Fibroblast of lung (primary cell): ENCODE measurements around the gene ASB15. TPM values are rescaled to one million over a fixed set of nuclear protein-coding genes. Genes with fewer than 3 reads are reported as not detected.

Source experiments
- DNase-seq, 2 donors: peaks; one replicate each; pipeline versions ENCODE4 v3.0.0 to v3.0.0-alpha.2; 2010; ENCODE audit warnings: low read depth in 2 of 2
- H2AFZ ChIP-seq: 2 replicates; pipeline ENCODE4 v1.5.1; 2012; ENCODE audit warnings: low read length, control low read depth, inconsistent platforms
- H3K27ac ChIP-seq: 2 replicates; pipeline ENCODE4 v1.5.1; 2011; ENCODE audit warnings: low read length, control low read depth; ENCODE audit not compliant: insufficient read depth
- H3K27me3 ChIP-seq: 2 replicates; pipeline ENCODE4 v1.5.1; 2011; ENCODE audit warnings: mild to moderate bottlenecking, low read length; ENCODE audit not compliant: control insufficient read depth, insufficient read depth
- H3K36me3 ChIP-seq: 2 replicates; pipeline ENCODE4 v1.5.1; 2011; ENCODE audit warnings: low read length; ENCODE audit not compliant: control insufficient read depth, insufficient read depth
- H3K4me1 ChIP-seq: 2 replicates; pipeline ENCODE4 v1.5.1; 2011; ENCODE audit warnings: low read length; ENCODE audit not compliant: control insufficient read depth, insufficient read depth; ENCODE audit errors: extremely low read depth
- H3K4me2 ChIP-seq: 2 replicates; pipeline ENCODE4 v1.5.1; 2011; ENCODE audit warnings: low read length, control low read depth; ENCODE audit not compliant: insufficient read depth; ENCODE audit errors: extremely low read depth
- H3K4me3 ChIP-seq, 4 experiments: fragments of 200-600 bp in 1 of 4; sonication (generic) in 1 of 4; replicated peaks in 1 of 4; 2 replicates each; pipeline ENCODE4 v1.5.1; 2011 to 2016; ENCODE audit warnings: low read length in 4 of 4, low read depth in 3 of 4, mild to moderate bottlenecking in 3 of 4, control low read depth in 2 of 4, inconsistent platforms in 1 of 4, mixed read lengths in 1 of 4; ENCODE audit not compliant: insufficient read depth in 1 of 4; ENCODE audit errors: control extremely low read depth in 1 of 4
- H3K79me2 ChIP-seq: 2 replicates; pipeline ENCODE4 v1.5.1; 2012; ENCODE audit warnings: mild to moderate bottlenecking, low read length, inconsistent platforms; ENCODE audit not compliant: control insufficient read depth, insufficient read depth
- H3K9ac ChIP-seq: 2 replicates; pipeline ENCODE4 v1.5.1; 2011; ENCODE audit warnings: mild to moderate bottlenecking, low read length, control low read depth; ENCODE audit not compliant: insufficient read depth
- H3K9me3 ChIP-seq: 2 replicates; pipeline ENCODE4 v1.5.1; 2012; ENCODE audit warnings: low read depth, low read length; ENCODE audit not compliant: control insufficient read depth, insufficient read depth
- H4K20me1 ChIP-seq: 2 replicates; pipeline ENCODE4 v1.5.1; 2011; ENCODE audit warnings: low read length; ENCODE audit not compliant: control insufficient read depth, insufficient read depth; ENCODE audit errors: extremely low read depth
- EZH2 ChIP-seq: IDR thresholded peaks from 2 replicates; pipeline ENCODE4 v1.5.1; 2012; ENCODE audit warnings: low read length, control low read depth, mild to moderate bottlenecking; ENCODE audit errors: missing control alignments
- polyA plus RNA-seq, 2 donors: library from polyadenylated mRNA; depleted of rRNA in 1 of 2; stranded (reverse) in 1 of 2; unstranded in 1 of 2; fragments of >200 nt; gene quantifications; 2 replicates each; pipeline ENCODE4 v1.2.1, GENCODE V29; 2011 to 2012; ENCODE audit warnings: missing spikeins in 1 of 2
- total RNA-seq: library from RNA; depleted of rRNA; stranded (reverse); fragments of >200 nt; gene quantifications from 2 replicates; pipeline ENCODE4 v1.2.1, GENCODE V29; 2014
- TF ChIP-seq, protein P1 (sequence below), 2 donors: IDR thresholded peaks in 1 of 2; conservative IDR thresholded peaks in 1 of 2; 1 replicate in 1 of 2; 2 replicates in 1 of 2; pipeline ENCODE4 v1.5.1; 2011 to 2012; ENCODE audit warnings: low read length in 2 of 2, control low read depth in 1 of 2, inconsistent platforms in 1 of 2, low read depth in 1 of 2, mild to moderate bottlenecking in 1 of 2

ASB15 gene
- total and polyA plus RNA-seq, 2 donors (not counting 1 experiment from before 2014, with no cell fraction given): not detected

DNA sequence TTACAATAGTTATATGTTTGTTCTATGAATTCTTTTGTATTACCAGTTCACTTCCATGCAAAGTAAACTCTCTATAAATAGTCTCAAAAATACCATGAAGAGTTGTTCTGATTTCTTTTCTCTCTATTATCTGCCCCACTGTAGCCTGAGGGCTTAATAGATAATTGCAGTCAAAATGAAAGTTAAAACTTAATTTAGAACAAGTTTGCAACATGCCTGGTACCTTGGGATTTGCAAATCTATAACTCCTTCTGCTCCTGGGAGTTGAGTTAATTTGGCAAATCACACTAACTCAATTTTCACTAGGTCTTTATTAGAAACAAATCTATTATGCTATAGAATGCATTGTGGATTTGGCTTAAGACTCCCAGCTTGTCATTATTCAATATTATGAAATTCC lies 22.2 kb upstream of the ASB15 start:
- Histone ChIP-seq H3K9me3 (no peaks in the 10 kb centered on the region), H3K4me3 (no peak overlapping the region), H3K27me3 (no peaks in the 10 kb centered on the region), H3K27ac (no peak overlapping the region), H4K20me1 (no peaks in the 10 kb centered on the region), H3K79me2 (no peaks in the 10 kb centered on the region), H3K4me1 (no peaks in the 10 kb centered on the region), H3K36me3 (no peaks in the 10 kb centered on the region), H2AFZ (no peak overlapping the region), H3K9ac (no peak overlapping the region), H3K4me2 (no peak overlapping the region)
- DNase-seq: no peak
- no peak for TF ChIP-seq EZH2
- TF ChIP-seq, protein P1, sequence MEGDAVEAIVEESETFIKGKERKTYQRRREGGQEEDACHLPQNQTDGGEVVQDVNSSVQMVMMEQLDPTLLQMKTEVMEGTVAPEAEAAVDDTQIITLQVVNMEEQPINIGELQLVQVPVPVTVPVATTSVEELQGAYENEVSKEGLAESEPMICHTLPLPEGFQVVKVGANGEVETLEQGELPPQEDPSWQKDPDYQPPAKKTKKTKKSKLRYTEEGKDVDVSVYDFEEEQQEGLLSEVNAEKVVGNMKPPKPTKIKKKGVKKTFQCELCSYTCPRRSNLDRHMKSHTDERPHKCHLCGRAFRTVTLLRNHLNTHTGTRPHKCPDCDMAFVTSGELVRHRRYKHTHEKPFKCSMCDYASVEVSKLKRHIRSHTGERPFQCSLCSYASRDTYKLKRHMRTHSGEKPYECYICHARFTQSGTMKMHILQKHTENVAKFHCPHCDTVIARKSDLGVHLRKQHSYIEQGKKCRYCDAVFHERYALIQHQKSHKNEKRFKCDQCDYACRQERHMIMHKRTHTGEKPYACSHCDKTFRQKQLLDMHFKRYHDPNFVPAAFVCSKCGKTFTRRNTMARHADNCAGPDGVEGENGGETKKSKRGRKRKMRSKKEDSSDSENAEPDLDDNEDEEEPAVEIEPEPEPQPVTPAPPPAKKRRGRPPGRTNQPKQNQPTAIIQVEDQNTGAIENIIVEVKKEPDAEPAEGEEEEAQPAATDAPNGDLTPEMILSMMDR (conservative IDR thresholded peaks at IDR 0.05 in 1 of 2, IDR thresholded peaks at IDR 0.05 in 1 of 2; ENCODE audit: low read depth in 1 of 2, low read length in 2 of 2): no peak

DNA sequence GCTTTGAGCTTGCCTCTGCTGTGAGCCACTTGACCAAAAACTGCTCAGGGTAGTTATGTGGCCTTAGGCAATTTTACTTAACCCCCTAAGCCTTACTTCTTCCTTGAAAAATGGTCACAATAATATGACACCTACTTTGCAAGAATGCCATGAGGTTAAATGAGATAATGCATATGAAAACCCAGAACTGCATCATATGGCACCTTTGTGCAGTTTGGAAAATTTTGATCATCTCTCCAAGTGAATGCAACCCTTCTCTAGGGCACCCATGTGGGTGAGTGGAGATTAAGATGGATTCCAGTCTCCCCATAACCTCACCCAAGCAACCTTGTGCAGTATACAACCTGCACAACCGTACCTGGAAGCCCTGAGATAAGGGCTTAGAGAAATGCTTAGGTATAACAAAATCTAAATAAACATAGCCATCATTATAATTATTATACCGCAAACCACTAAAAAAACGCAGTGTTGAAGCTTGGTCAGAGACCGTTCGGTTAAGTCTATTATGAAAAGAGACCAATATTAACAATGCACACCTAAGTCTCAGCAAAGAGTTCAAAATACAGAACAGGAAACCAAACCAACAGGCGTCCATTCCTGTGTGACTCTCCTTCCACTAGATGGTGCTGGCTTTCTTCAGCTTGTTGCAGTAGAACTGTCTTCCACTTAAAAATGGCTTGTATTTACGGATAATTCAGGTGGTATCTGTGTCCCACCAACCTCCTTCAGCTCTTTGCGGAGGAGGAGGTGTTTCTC lies 21.0 kb upstream of the ASB15 start:
- no peaks in the 10 kb centered on the region for H3K36me3 ChIP-seq
- no peak overlapping the region for H3K4me2 ChIP-seq
- H3K9ac ChIP-seq: no peak overlapping the region
- peak overlapping the region; percentile 50 for H2AFZ ChIP-seq
- H3K9me3 ChIP-seq: no peaks in the 10 kb centered on the region
- no peaks in the 10 kb centered on the region for H3K79me2 ChIP-seq
- no peaks in the 10 kb centered on the region for H3K27me3 ChIP-seq
- peak; percentile 42 to 62 for DNase-seq
- H4K20me1 ChIP-seq: no peaks in the 10 kb centered on the region
- TF ChIP-seq EZH2: no peak
- TF ChIP-seq, protein P1 (conservative IDR thresholded peaks at IDR 0.05 in 1 of 2, IDR thresholded peaks at IDR 0.05 in 1 of 2; ENCODE audit: low read depth in 1 of 2, low read length in 2 of 2): peak; percentile 89 to 94
- H3K27ac ChIP-seq: no peak overlapping the region
- no peak overlapping the region for H3K4me3 ChIP-seq
- H3K4me1 ChIP-seq: no peaks in the 10 kb centered on the region

DNA sequence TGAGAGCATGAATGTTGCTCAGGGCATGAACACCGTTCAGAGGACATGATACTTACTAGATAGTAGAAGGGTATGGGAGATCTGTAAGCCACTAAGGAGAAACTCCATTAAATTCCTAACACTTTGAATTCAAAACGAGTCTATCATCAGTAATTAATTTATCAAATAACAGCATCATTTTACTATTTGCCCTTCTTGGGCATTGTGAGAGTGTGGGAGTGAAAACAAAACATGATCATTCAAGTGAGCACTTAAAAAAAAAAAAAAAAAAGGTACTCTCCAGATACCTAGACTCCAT lies 20.5 kb upstream of the ASB15 start:
- Histone ChIP-seq H3K4me1 (no peaks in the 10 kb centered on the region), H3K79me2 (no peaks in the 10 kb centered on the region), H3K4me2 (no peak overlapping the region), H3K9ac (no peak overlapping the region), H4K20me1 (no peaks in the 10 kb centered on the region), H3K4me3 (no peak overlapping the region), H3K9me3 (no peaks in the 10 kb centered on the region), H3K27ac (no peak overlapping the region), H3K27me3 (no peaks in the 10 kb centered on the region), H2AFZ (peak overlapping the region; percentile 50), H3K36me3 (no peaks in the 10 kb centered on the region)
- no peak for DNase-seq
- no peak for TF ChIP-seq EZH2
- TF ChIP-seq, protein P1 (conservative IDR thresholded peaks at IDR 0.05 in 1 of 2, IDR thresholded peaks at IDR 0.05 in 1 of 2; ENCODE audit: low read depth in 1 of 2, low read length in 2 of 2): no peak
